Lower leg skin (tissue), 3 donors: ENCODE data around the gene PLEKHG4B.

Experiments used
- POLR2A ChIP-seq, 2 donors: fragments of 450-650 bp; IDR thresholded peaks; one replicate each; pipeline ENCODE4 v1.6.1; 2016 to 2017; ENCODE audit warnings: antibody characterized with exemption in 2 of 2, mild to moderate bottlenecking in 1 of 2, moderate library complexity in 1 of 2
- TF ChIP-seq, protein P1 (sequence below), 3 donors: fragments of 450-650 bp; IDR thresholded peaks; one replicate each; pipeline ENCODE4 v1.5.1; 2016; ENCODE audit warnings: antibody characterized with exemption in 3 of 3, mild to moderate bottlenecking in 3 of 3, moderate library complexity in 2 of 3

DNA sequence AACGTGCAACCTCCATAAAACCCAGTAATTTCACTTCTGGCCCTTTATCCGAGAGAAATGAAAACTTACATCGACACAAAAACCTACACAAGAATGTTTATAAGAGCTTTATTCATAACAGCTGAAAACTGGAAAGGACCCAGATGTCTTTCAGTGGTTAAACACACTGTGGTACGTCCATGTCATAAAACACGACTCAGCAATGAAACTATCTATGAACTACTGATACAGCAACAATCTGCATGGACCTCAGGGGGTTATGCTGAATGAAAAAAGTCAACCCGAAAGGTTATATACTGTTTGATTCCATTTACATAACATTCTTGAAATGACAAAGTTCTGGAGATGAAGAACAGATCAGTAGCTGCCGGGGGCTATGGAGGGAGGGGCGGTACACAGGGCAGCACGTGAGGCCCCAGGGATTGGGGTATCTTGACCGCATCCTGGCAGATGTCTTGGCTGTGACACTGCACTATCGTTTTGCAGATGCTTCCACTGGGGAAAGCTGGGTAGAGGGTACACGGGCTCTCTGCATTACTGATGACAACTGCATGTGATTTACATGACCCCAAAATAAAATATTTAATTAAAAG lies 121.9 kb downstream of the PLEKHG4B start:
- TF ChIP-seq, protein P1, sequence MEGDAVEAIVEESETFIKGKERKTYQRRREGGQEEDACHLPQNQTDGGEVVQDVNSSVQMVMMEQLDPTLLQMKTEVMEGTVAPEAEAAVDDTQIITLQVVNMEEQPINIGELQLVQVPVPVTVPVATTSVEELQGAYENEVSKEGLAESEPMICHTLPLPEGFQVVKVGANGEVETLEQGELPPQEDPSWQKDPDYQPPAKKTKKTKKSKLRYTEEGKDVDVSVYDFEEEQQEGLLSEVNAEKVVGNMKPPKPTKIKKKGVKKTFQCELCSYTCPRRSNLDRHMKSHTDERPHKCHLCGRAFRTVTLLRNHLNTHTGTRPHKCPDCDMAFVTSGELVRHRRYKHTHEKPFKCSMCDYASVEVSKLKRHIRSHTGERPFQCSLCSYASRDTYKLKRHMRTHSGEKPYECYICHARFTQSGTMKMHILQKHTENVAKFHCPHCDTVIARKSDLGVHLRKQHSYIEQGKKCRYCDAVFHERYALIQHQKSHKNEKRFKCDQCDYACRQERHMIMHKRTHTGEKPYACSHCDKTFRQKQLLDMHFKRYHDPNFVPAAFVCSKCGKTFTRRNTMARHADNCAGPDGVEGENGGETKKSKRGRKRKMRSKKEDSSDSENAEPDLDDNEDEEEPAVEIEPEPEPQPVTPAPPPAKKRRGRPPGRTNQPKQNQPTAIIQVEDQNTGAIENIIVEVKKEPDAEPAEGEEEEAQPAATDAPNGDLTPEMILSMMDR (IDR thresholded peaks at IDR 0.05) = no peak
- no peak for TF ChIP-seq POLR2A (IDR thresholded peaks at IDR 0.05)
